Measurements from ENCODE around the gene BSCL2.
"Not testable (repeated sequence)": the region's sequence is repeated elsewhere in the genome, so short reads cannot be mapped to it uniquely, and the experiment has no call there.

- not testable (repeated sequence) for TF ChIP-seq ZNF565 (CRISPR knock-in tag; conservative IDR thresholded peaks at IDR 0.05; ENCODE audit: low read depth); ARNTL (CRISPR knock-in tag; IDR thresholded peaks at IDR 0.05; ENCODE audit: borderline replicate concordance, low read depth); PATZ1 (CRISPR knock-in tag; IDR thresholded peaks at IDR 0.05; ENCODE audit: borderline replicate concordance); RARB (CRISPR knock-in tag; IDR thresholded peaks at IDR 0.05); ZNF8 (CRISPR knock-in tag; IDR thresholded peaks at IDR 0.05); ZC3H10 (CRISPR knock-in tag; IDR thresholded peaks at IDR 0.05); TSHZ2 (CRISPR knock-in tag; IDR thresholded peaks at IDR 0.05); BACH2 (CRISPR knock-in tag; IDR thresholded peaks at IDR 0.05; ENCODE audit: borderline replicate concordance); ZFP3 (CRISPR knock-in tag; IDR thresholded peaks at IDR 0.05)
- TF ChIP-seq, protein P1, sequence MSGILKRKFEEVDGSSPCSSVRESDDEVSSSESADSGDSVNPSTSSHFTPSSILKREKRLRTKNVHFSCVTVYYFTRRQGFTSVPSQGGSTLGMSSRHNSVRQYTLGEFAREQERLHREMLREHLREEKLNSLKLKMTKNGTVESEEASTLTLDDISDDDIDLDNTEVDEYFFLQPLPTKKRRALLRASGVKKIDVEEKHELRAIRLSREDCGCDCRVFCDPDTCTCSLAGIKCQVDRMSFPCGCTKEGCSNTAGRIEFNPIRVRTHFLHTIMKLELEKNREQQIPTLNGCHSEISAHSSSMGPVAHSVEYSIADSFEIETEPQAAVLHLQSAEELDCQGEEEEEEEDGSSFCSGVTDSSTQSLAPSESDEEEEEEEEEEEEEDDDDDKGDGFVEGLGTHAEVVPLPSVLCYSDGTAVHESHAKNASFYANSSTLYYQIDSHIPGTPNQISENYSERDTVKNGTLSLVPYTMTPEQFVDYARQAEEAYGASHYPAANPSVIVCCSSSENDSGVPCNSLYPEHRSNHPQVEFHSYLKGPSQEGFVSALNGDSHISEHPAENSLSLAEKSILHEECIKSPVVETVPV (CRISPR knock-in tag; IDR thresholded peaks at IDR 0.05) = not testable (repeated sequence)
- TF ChIP-seq, protein P2, sequence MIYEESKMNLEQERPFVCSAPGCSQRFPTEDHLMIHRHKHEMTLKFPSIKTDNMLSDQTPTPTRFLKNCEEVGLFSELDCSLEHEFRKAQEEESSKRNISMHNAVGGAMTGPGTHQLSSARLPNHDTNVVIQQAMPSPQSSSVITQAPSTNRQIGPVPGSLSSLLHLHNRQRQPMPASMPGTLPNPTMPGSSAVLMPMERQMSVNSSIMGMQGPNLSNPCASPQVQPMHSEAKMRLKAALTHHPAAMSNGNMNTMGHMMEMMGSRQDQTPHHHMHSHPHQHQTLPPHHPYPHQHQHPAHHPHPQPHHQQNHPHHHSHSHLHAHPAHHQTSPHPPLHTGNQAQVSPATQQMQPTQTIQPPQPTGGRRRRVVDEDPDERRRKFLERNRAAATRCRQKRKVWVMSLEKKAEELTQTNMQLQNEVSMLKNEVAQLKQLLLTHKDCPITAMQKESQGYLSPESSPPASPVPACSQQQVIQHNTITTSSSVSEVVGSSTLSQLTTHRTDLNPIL (CRISPR knock-in tag; IDR thresholded peaks at IDR 0.05; ENCODE audit: low read depth) = not testable (repeated sequence)
Measured at GRCh38 chr11:62730076-62730475, 22.9 kb upstream of the BSCL2 start.
